ENCODE data around the gene ADAMTSL3.

DNA sequence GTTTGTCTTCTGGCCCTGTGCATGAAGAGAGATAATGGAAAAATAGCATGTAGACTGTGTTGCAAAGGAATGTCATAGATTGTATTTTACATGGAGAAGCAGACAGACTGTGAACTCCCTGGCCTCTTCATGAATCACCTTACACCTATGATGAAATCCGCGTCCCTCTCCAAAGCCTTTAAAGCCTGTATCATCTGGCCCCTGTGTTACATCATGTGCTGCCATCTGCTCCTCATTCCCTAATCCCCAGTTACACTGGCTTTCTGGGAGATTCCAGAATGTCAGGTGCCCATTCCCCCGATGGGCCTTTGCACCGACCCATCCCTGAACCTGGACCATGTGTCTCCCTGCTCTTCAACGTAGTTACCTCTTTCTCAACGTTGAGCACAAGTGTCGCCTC lies 190.8 kb downstream of the ADAMTSL3 start:
- no peak for TF ChIP-seq EZH2 (IDR thresholded peaks at IDR 0.05; ENCODE audit: borderline replicate concordance, insufficient read depth, low read depth, low read length, poor library complexity, severe bottlenecking)
- TF ChIP-seq, protein P1, sequence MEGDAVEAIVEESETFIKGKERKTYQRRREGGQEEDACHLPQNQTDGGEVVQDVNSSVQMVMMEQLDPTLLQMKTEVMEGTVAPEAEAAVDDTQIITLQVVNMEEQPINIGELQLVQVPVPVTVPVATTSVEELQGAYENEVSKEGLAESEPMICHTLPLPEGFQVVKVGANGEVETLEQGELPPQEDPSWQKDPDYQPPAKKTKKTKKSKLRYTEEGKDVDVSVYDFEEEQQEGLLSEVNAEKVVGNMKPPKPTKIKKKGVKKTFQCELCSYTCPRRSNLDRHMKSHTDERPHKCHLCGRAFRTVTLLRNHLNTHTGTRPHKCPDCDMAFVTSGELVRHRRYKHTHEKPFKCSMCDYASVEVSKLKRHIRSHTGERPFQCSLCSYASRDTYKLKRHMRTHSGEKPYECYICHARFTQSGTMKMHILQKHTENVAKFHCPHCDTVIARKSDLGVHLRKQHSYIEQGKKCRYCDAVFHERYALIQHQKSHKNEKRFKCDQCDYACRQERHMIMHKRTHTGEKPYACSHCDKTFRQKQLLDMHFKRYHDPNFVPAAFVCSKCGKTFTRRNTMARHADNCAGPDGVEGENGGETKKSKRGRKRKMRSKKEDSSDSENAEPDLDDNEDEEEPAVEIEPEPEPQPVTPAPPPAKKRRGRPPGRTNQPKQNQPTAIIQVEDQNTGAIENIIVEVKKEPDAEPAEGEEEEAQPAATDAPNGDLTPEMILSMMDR (IDR thresholded peaks at IDR 0.05), result no peak
